Colonic mucosa (tissue), 4 donors: Measurements from ENCODE around the gene ACTRT2. TPM values are rescaled to one million over a fixed set of nuclear protein-coding genes. Genes with fewer than 3 reads are reported as not detected.

Source experiments
- DNase-seq: peaks from one replicate; pipeline ENCODE4 v3.0.0-alpha.2; 2020
- H3K27ac ChIP-seq: fragments of 200-600 bp; one replicate; pipeline ENCODE4 v1.8.0; 2021
- H3K27me3 ChIP-seq: fragments of 200-600 bp; one replicate; pipeline ENCODE4 v1.8.0; 2021
- H3K36me3 ChIP-seq: fragments of 200-600 bp; one replicate; pipeline ENCODE4 v1.8.0; 2021
- H3K4me1 ChIP-seq: fragments of 200-600 bp; one replicate; pipeline ENCODE4 v1.8.0; 2021; ENCODE audit warnings: mild to moderate bottlenecking
- H3K4me3 ChIP-seq: fragments of 200-600 bp; one replicate; pipeline ENCODE4 v1.8.0; 2021
- H3K9ac ChIP-seq, 2 donors: one replicate each; pipeline ENCODE4 v1.7.0; 2013; ENCODE audit warnings: control low read depth in 2 of 2, low read depth in 2 of 2, low read length in 2 of 2
- H3K9me3 ChIP-seq: fragments of 200-600 bp; one replicate; pipeline ENCODE4 v1.8.0; 2021
- CTCF ChIP-seq: fragments of 200-600 bp; IDR thresholded peaks from one replicate; pipeline ENCODE4 v1.8.0; 2022; ENCODE audit warnings: antibody characterized with exemption, mild to moderate bottlenecking
- intact Hi-C: fragments of 100-400 bp; cut with DNase I; formaldehyde crosslinking; loops from one replicate; pipeline ENCODE4 v1.14.1; 2022
- total RNA-seq, 2 donors: library from RNA; stranded (reverse); fragmentation: NEBNext Ultra II Directional in 1 of 2; extraction: Animal tissue kit (Norgen Biotek cat#: 25700) in 1 of 2; gene quantifications; one replicate each; pipeline ENCODE4 v1.2.1, GENCODE V29; 2021
- donor health status: healthy.
- donor health status: DM: no; HTN: no; CAD: no.
- donor health status: DM: no; HTN: no; CAD: no.

The ACTRT2 gene
- total RNA-seq, 2 donors from 2014 or later, result not detected

GRCh38 chr1:2974701-2975301, 46.5 kb upstream of the ACTRT2 start:
- Histone ChIP-seq H3K27ac (no peak overlapping the region), H3K4me3 (no peak overlapping the region), H3K4me1 (no peaks in the 10 kb centered on the region), H3K27me3 (no peaks in the 10 kb centered on the region), H3K9me3 (no peaks in the 10 kb centered on the region), H3K9ac (no peak overlapping the region), H3K36me3 (no peaks in the 10 kb centered on the region)
- DNase-seq, result no peak
- intact Hi-C loops, result no loop called here
- TF ChIP-seq CTCF, result no peak

DNA sequence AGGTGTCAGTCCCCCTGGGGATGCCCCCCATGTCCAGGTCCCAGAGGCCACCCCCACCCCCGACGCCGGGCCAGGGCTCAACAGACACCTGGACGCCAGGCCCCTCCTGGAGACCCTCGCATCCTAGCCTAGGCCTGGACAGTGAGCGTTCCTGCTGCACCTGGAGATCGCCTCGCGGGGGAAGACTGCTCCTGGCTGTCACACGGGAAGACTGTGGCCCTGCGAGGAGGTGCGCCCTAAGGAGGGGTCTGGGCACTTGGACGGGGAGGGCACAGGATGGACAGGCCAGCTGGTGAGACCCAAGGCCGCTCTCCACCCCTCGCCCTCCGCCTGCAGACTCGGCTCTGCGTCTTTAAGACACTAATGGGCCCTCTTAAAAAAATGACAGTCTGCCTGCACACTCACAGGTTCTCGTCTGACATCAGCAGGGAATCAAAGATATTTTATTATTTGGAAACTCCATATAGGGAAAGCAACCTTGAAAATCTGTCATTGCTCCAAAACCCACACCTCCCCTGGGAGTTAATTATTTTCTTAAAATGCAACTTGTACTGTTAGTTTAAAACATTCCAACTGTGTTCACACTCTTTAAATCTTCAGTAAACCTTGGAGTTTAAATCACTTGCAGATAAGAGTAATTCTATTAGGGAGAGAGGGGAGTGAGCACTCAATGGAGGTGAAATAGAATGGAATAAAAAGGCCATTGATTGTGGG, 45.6 kb upstream of the ACTRT2 start:
- H3K36me3 ChIP-seq, result no peaks in the 10 kb centered on the region
- H3K9ac ChIP-seq, result no peak overlapping the region
- no peaks in the 10 kb centered on the region for H3K9me3 ChIP-seq
- TF ChIP-seq CTCF, result no peak
- H3K4me1 ChIP-seq, result no peaks in the 10 kb centered on the region
- no peak overlapping the region for H3K4me3 ChIP-seq
- H3K27me3 ChIP-seq, result no peaks in the 10 kb centered on the region
- no peak overlapping the region for H3K27ac ChIP-seq
- intact Hi-C loops, result no loop called here
- no peak for DNase-seq

- intact Hi-C loops, result no loop called here
- no peak for TF ChIP-seq CTCF
- no peak overlapping the region for H3K9ac ChIP-seq
Measured at GRCh38 chr1:2976180-2976562, 45.1 kb upstream of the ACTRT2 start.

GRCh38 chr1:2977886-2978611, 43.2 kb upstream of the ACTRT2 start:
- Histone ChIP-seq H3K9me3 (no peaks in the 10 kb centered on the region), H3K27ac (no peak overlapping the region), H3K36me3 (no peaks in the 10 kb centered on the region), H3K4me3 (no peak overlapping the region), H3K9ac (no peak overlapping the region), H3K4me1 (no peaks in the 10 kb centered on the region), H3K27me3 (no peaks in the 10 kb centered on the region)
- intact Hi-C loops, result no loop called here
- DNase-seq, result no peak
- no peak for TF ChIP-seq CTCF

More at GRCh38 chr1:2976180-2976562, 45.1 kb upstream of the ACTRT2 start:
- Histone ChIP-seq H3K27me3 (no peaks in the 10 kb centered on the region), H3K36me3 (no peaks in the 10 kb centered on the region), H3K4me3 (no peak overlapping the region), H3K9me3 (no peaks in the 10 kb centered on the region), H3K27ac (no peak overlapping the region), H3K4me1 (no peaks in the 10 kb centered on the region)
- DNase-seq, result no peak

DNA sequence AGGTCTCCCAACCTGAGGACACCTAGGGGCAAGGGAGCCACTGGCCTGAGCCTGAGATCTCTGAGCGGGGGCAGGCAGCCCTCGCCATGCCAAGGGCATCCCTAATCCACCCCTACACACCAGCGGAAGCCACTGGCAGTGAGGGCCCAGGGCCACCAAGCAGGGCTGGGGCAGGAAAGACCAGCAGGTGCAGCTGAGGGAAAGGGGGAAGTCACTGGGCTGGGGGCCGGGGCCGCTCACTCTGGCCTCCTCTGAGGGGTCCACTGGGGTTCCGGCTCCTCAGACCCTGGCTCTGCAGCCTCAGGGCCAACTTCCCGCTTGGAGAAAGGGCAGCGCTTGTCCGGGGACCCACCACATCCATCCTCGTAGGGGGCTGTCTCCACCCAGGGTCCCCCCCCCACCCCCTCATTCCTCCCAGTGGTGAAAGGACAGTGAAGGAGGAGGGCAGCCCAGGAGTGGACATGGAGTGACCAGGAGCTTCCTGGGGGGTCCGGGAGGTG, 42.5 kb upstream of the ACTRT2 start:
- H3K27ac ChIP-seq, result no peak overlapping the region
- H3K9ac ChIP-seq, result no peak overlapping the region
- H3K36me3 ChIP-seq, result no peaks in the 10 kb centered on the region
- no peak for DNase-seq
- H3K4me3 ChIP-seq, result no peak overlapping the region
- no peaks in the 10 kb centered on the region for H3K27me3 ChIP-seq
- intact Hi-C loops, result no loop called here
- no peaks in the 10 kb centered on the region for H3K9me3 ChIP-seq
- TF ChIP-seq CTCF, result no peak
- no peaks in the 10 kb centered on the region for H3K4me1 ChIP-seq
